ENCODE results near the gene KXD1.
A peak's percentile ranks its signal among the peaks of the same experiment; 100 is the strongest.

KXD1 gene

GRCh38 chr19:18612772-18613588, 55.3 kb downstream of the KXD1 start, which contains the start of gene TMEM59L:
TMEM59L (plus strand) TSS chr19:18612870; CDS start chr19:18612959, 89 bp downstream.
- Histone ChIP-seq H3K27ac (ENCODE audit: low read depth, low read length) (no peak within 1 kb of the TSS), H3K9ac (ENCODE audit: low read depth in 1 of 2, low read length in 2 of 2) (no peak within 1 kb of the TSS), H3K4me3 (ENCODE audit: low read depth in 1 of 2, low read length in 2 of 2) (peak within 1 kb of the TSS; percentile 22 to 28), H3K36me3 (ENCODE audit: control insufficient read depth in 1 of 2, insufficient read depth in 2 of 2, low read length in 2 of 2) (no peaks in the 10 kb centered on the region), H3K4me1 (ENCODE audit: control insufficient read depth in 1 of 2, insufficient read depth in 2 of 2, low read length in 2 of 2) (peaks cover 7 to 10% of the 10 kb centered on the region in 2 donors), H3K27me3 (ENCODE audit: control insufficient read depth in 1 of 2, insufficient read depth in 2 of 2, low read length in 2 of 2) (peaks cover 65 to 69% of the 10 kb centered on the region in 2 donors), H3K9me3 (ENCODE audit: control insufficient read depth in 1 of 2, low read length in 2 of 2) (no peaks in the 10 kb centered on the region)

- H3K9ac ChIP-seq (ENCODE audit: low read depth in 1 of 2, low read length in 2 of 2): no peak overlapping the region
- H3K27me3 ChIP-seq (ENCODE audit: control insufficient read depth in 1 of 2, insufficient read depth in 2 of 2, low read length in 2 of 2): peaks cover 58 to 62% of the 10 kb centered on the region in 2 donors
- peaks cover 7 to 10% of the 10 kb centered on the region in 2 donors for H3K4me1 ChIP-seq (ENCODE audit: control insufficient read depth in 1 of 2, insufficient read depth in 2 of 2, low read length in 2 of 2)
- no peaks in the 10 kb centered on the region for H3K9me3 ChIP-seq (ENCODE audit: control insufficient read depth in 1 of 2, low read length in 2 of 2)
- no peak overlapping the region for H3K4me3 ChIP-seq (ENCODE audit: low read depth in 1 of 2, low read length in 2 of 2)
- no peaks in the 10 kb centered on the region for H3K36me3 ChIP-seq (ENCODE audit: control insufficient read depth in 1 of 2, insufficient read depth in 2 of 2, low read length in 2 of 2)
- H3K27ac ChIP-seq (ENCODE audit: low read depth, low read length): no peak overlapping the region
These were observed 56.0 kb downstream of the KXD1 start for GRCh38 chr19:18613589-18614234.

GRCh38 chr19:18616023-18616422, 58.4 kb downstream of the KXD1 start:
- peaks cover 7 to 10% of the 10 kb centered on the region in 2 donors for H3K4me1 ChIP-seq (ENCODE audit: control insufficient read depth in 1 of 2, insufficient read depth in 2 of 2, low read length in 2 of 2)

GRCh38 chr19:18617562-18617961, 59.9 kb downstream of the KXD1 start:
- H3K9ac ChIP-seq (ENCODE audit: low read depth in 1 of 2, low read length in 2 of 2): no peak overlapping the region
- H3K4me3 ChIP-seq (ENCODE audit: low read depth in 1 of 2, low read length in 2 of 2): no peak overlapping the region
- no peak overlapping the region for H3K27ac ChIP-seq (ENCODE audit: low read depth, low read length)
- no peaks in the 10 kb centered on the region for H3K36me3 ChIP-seq (ENCODE audit: control insufficient read depth in 1 of 2, insufficient read depth in 2 of 2, low read length in 2 of 2)
- no peaks in the 10 kb centered on the region for H3K9me3 ChIP-seq (ENCODE audit: control insufficient read depth in 1 of 2, low read length in 2 of 2)
- H3K4me1 ChIP-seq (ENCODE audit: control insufficient read depth in 1 of 2, insufficient read depth in 2 of 2, low read length in 2 of 2): peaks cover 0 to 1% of the 10 kb centered on the region in 2 donors
- H3K27me3 ChIP-seq (ENCODE audit: control insufficient read depth in 1 of 2, insufficient read depth in 2 of 2, low read length in 2 of 2): peaks cover 24 to 25% of the 10 kb centered on the region in 2 donors

More at GRCh38 chr19:18616023-18616422, 58.4 kb downstream of the KXD1 start:
- H3K9ac ChIP-seq (ENCODE audit: low read depth in 1 of 2, low read length in 2 of 2): no peak overlapping the region
- H3K4me3 ChIP-seq (ENCODE audit: low read depth in 1 of 2, low read length in 2 of 2): no peak overlapping the region
- no peaks in the 10 kb centered on the region for H3K9me3 ChIP-seq (ENCODE audit: control insufficient read depth in 1 of 2, low read length in 2 of 2)
- H3K27me3 ChIP-seq (ENCODE audit: control insufficient read depth in 1 of 2, insufficient read depth in 2 of 2, low read length in 2 of 2): peaks cover 36 to 39% of the 10 kb centered on the region in 2 donors
- no peaks in the 10 kb centered on the region for H3K36me3 ChIP-seq (ENCODE audit: control insufficient read depth in 1 of 2, insufficient read depth in 2 of 2, low read length in 2 of 2)
- H3K27ac ChIP-seq (ENCODE audit: low read depth, low read length): no peak overlapping the region

GRCh38 chr19:18618236-18618635, 60.6 kb downstream of the KXD1 start:
- Histone ChIP-seq H3K4me1 (ENCODE audit: control insufficient read depth in 1 of 2, insufficient read depth in 2 of 2, low read length in 2 of 2) (no peaks in the 10 kb centered on the region), H3K36me3 (ENCODE audit: control insufficient read depth in 1 of 2, insufficient read depth in 2 of 2, low read length in 2 of 2) (no peaks in the 10 kb centered on the region), H3K9me3 (ENCODE audit: control insufficient read depth in 1 of 2, low read length in 2 of 2) (no peaks in the 10 kb centered on the region), H3K4me3 (ENCODE audit: low read depth in 1 of 2, low read length in 2 of 2) (no peak overlapping the region), H3K27me3 (ENCODE audit: control insufficient read depth in 1 of 2, insufficient read depth in 2 of 2, low read length in 2 of 2) (peaks cover 18% of the 10 kb centered on the region in 2 donors), H3K27ac (ENCODE audit: low read depth, low read length) (no peak overlapping the region), H3K9ac (ENCODE audit: low read depth in 1 of 2, low read length in 2 of 2) (no peak overlapping the region)
